ENCODE measurements around the gene SLIRP.
"Not testable (repeated sequence)": the region's sequence is repeated elsewhere in the genome, so short reads cannot be mapped to it uniquely, and the experiment has no call there.

Gene SLIRP

GRCh38 chr14:77707724-77708408 is at the start of gene SLIRP, which contains the start of gene ALKBH1:
TSS of gene SLIRP (plus strand) at chr14:77708103. CDS start at chr14:77708112, 9 bp downstream.
TSS of gene ALKBH1 (minus strand) at chr14:77708023. CDS start at chr14:77708004, 19 bp downstream.
- peak; percentile 35 for DNase-seq (ENCODE audit: low read depth)

GRCh38 chr14:77659831-77660230 is 48.1 kb upstream of the SLIRP start:
- DNase-seq (ENCODE audit: low read depth) = no peak

GRCh38 chr14:77660754-77661153 is 47.1 kb upstream of the SLIRP start:
- no peak for DNase-seq (ENCODE audit: low read depth)

- DNase-seq (ENCODE audit: low read depth) = not testable (repeated sequence)
Observed at GRCh38 chr14:77661562-77661961, 46.3 kb upstream of the SLIRP start.

DNA sequence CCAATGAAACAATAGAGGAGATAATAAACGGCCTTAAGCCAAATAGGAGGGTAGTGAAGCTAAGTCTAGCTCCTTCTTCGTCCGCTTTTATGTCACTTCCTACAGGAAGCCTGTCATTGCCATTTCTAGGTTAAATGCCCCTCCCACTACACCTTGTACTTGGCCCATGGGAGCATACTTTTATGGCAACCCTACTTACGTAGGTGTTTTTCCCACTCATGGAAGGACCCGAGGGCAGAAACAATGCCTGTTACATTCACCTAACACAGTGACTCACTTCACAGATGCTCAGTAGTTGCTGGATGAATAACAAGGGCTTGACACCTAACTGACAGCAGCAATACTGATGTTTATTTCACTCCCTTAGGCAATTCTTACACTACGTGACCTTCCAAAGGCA is 44.6 kb upstream of the SLIRP start:
- DNase-seq (ENCODE audit: low read depth) = no peak

GRCh38 chr14:77667331-77667730 is 40.6 kb upstream of the SLIRP start:
- no peak for DNase-seq (ENCODE audit: low read depth)

DNA sequence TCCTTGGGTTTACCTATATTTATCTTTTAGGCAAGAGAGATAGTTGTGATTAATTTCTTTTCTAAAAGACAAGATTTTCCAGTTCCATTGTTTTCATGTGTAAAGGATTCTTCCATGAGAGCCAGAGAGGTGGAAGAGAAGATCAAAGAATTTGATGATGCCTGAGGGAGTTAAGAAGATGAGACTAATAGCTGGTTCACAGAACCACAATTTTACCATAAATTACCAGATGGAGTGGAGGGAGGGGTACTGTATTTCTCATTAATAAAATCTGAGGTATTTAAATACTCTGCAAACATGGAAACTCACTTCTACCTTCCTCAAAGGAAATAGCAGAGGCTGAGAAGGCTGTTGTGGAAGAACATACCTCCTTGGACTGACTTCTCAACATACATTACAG is 34.7 kb upstream of the SLIRP start:
- DNase-seq (ENCODE audit: low read depth) = no peak

GRCh38 chr14:77674931-77675330 is 33.0 kb upstream of the SLIRP start:
- DNase-seq (ENCODE audit: low read depth) = no peak

DNA sequence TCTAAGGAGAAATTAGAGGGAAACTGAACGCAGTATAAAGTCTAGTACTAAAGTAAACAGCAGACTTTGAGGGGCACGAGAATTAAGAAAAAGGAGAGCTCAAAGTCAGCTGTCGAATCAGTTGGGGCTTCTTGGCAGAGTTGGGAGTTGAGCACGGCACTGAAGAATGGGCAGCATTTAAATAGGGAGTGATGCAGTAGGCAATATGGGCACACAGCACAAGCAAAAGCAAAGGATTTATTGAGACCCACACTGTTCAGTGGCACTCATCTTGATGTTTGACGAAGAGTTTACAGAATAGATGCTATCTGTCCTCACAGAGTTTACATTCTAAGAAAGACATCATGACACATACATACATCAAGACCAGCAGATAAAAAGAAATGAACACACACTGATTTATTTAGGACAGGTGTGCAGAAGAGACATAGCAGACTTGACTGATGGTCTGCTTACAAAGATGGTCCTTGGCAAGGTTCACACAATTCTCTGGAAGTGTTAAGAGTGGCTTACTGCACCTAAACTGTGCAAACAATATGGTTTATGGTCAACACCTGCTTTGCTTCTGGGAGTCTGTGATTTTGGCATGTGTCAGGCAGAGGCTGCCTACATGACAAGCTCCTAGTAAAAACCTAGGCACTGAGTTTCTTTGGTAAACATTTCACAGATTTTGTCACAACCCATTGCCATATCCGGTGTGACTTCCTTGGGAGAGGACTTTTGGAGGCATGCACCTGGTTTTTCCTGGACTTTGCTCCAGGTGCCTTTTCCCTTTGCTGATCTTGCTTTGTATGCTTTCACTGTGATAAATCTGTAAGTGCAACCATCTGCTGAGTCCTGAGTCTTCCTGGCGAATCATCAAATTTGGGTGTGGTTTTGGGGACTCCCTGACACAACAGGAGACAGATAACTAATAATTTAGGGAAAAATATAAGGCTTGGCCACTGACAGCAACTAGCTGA is 26.4 kb upstream of the SLIRP start:
- DNase-seq (ENCODE audit: low read depth) = no peak

GRCh38 chr14:77682158-77682553 is 25.7 kb upstream of the SLIRP start:
- no peak for DNase-seq (ENCODE audit: low read depth)

DNA sequence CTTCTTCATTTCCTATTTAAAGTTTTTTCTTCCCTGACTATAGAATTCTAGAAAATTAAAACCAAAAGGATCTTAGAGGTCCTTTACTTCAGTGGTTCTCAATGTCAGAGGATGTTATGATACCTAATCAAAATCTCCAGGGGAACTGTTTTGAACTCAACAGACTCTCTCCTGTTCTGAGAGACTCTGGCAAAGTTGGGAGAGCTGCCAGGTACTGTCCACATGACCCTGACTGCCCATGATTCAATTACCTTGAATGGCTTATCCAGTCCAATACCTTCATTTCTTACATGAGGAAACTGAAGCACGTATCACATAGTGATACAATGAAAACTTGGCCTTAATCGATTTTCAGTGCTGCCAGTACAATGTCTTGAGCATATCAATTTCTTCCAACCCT is 16.6 kb upstream of the SLIRP start:
- no peak for DNase-seq (ENCODE audit: low read depth)

GRCh38 chr14:77707355-77707723 is 564 bp upstream of the SLIRP start:
- peak; percentile 25 for DNase-seq (ENCODE audit: low read depth)

DNA sequence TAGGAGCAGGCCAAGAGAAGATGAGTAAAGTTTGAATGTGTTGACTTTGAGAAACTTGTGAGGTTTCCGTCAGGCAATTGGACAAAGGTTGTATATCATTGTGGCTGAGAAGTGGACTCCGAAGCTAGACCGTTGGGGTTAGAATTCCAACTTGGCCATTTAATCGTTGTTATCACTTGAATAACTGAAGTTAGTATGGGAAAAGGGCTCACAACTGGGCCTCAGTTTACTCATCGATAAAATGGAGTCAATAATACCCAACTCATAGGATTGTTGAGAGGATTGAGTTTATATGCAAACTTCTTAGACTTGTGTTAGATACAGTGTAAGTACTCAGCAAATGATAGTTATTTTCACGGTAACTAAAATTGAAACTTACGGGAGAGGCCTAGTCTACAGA is 846 bp downstream of the SLIRP start:
- no peak for DNase-seq (ENCODE audit: low read depth)

DNA sequence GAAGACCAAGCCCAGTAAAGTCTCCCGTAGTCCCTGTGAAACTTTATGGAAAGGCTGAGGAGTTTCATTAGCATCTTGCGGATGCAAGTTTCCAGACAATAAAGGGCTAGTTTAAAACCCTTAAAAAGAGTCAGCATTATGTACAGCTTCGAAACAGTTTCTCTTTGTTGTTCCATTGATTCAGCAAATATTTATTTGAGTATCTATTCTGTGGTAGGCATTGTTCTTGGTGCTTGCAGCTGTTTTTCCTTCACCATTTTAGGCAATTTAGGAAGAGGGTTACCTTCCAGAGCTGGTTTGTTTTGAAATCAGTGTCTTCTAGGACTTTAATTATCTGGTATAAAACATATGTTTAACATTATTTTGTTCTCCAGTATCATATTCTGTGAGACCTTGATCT is 1.5 kb downstream of the SLIRP start:
- no peak for DNase-seq (ENCODE audit: low read depth)

DNA sequence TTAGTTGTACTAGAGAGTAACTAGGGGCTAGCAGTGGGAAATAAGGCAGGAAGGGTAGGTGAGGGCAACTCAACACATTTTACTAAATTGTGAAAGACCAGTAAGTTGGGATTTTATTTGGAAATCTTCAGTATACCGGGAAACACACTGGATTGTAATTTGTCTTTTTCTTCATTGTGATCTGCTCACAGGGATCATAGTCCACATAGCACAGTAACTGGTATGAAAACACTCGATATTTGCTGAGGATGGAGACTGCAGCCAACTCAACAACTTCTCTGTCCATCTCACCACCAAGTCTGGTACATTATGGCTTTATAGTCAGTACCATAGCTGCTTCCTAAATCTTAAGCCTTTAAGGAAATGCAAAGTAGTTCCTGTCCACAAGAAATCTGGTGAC is 2.5 kb downstream of the SLIRP start:
- no peak for DNase-seq (ENCODE audit: low read depth)

DNA sequence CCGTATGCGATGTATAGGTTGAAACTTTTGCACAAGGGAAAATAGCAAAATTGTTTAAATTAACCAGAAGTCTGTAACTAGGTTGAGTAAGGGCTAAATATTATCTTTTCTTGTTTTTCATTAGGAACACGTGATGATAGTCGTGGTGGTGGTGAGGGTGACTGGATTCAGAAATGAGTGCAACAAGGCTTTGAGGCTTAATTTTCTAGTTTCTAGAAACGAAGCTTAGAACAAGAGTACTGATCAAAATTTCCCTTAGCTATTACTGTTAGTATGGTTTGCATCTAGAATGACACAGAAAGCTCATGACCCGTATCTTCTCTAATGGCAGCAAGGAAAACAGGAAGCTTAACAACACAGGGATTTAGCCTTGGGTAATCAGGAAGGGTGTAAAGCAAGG is 7.0 kb downstream of the SLIRP start:
- no peak for DNase-seq (ENCODE audit: low read depth)

- no peak for DNase-seq (ENCODE audit: low read depth)
Observed at GRCh38 chr14:77717608-77718305, 9.9 kb downstream of the SLIRP start.

GRCh38 chr14:77721437-77721836 is 13.5 kb downstream of the SLIRP start:
- no peak for DNase-seq (ENCODE audit: low read depth)

DNA sequence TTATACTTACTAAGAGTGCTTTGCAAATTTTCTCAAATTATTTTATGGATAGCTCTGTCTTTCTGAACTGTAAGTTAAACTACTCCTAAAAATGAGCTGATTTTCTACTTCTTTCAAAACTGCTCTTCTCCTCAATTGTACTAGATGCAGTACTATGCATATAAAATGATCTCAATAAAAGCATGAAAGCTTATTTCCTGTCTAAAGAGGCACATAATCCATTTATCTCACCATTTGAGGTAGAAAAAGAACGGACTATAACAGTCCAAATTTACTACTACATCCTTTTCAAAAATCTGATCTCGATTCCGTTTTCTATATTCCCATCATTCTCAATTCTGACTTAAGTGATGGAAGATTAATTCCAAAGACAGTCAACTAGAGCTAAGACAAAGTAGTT is 14.4 kb downstream of the SLIRP start:
- DNase-seq (ENCODE audit: low read depth) = no peak

GRCh38 chr14:77730976-77731497 is 23.1 kb downstream of the SLIRP start:
- DNase-seq (ENCODE audit: low read depth) = no peak

GRCh38 chr14:77738559-77739250 is 30.8 kb downstream of the SLIRP start:
- DNase-seq (ENCODE audit: low read depth) = no peak

- no peak for DNase-seq (ENCODE audit: low read depth)
Observed at GRCh38 chr14:77741438-77741837, 33.5 kb downstream of the SLIRP start.

Data from CMK (cell line).